ENCODE data around the gene CRIM1.

Gene CRIM1

GRCh38 chr2:36371928-36372391, 16.4 kb downstream of the CRIM1 start:
- DNase-seq = no peak

GRCh38 chr2:36373149-36373926, 17.8 kb downstream of the CRIM1 start:
- DNase-seq = no peak

GRCh38 chr2:36374585-36374984, 19.0 kb downstream of the CRIM1 start:
- DNase-seq = no peak

- DNase-seq = no peak
Measured at GRCh38 chr2:36376319-36376765, 20.8 kb downstream of the CRIM1 start.

GRCh38 chr2:36376992-36377738, 21.6 kb downstream of the CRIM1 start:
- no peak for DNase-seq

- no peak for DNase-seq
Measured at GRCh38 chr2:36379710-36380448, 24.3 kb downstream of the CRIM1 start.

GRCh38 chr2:36380624-36381481, 25.3 kb downstream of the CRIM1 start:
- DNase-seq = no peak

- DNase-seq = no peak
Measured at GRCh38 chr2:36381993-36382392, 26.4 kb downstream of the CRIM1 start.

GRCh38 chr2:36382472-36382871, 26.9 kb downstream of the CRIM1 start:
- no peak for DNase-seq

- DNase-seq = no peak
Measured at GRCh38 chr2:36383726-36384125, 28.1 kb downstream of the CRIM1 start.

- DNase-seq = no peak
Measured at GRCh38 chr2:36384454-36384853, 28.9 kb downstream of the CRIM1 start.

- DNase-seq = no peak
Measured at GRCh38 chr2:36385603-36386002, 30.0 kb downstream of the CRIM1 start.

GRCh38 chr2:36387258-36387916, 31.8 kb downstream of the CRIM1 start:
- no peak for DNase-seq

- no peak for DNase-seq
Measured at GRCh38 chr2:36388472-36388871, 32.9 kb downstream of the CRIM1 start.

- DNase-seq = no peak
Measured at GRCh38 chr2:36389091-36389564, 33.5 kb downstream of the CRIM1 start.

GRCh38 chr2:36389577-36389976, 34.0 kb downstream of the CRIM1 start:
- no peak for DNase-seq

- DNase-seq = no peak
Measured at GRCh38 chr2:36392571-36393255, 37.1 kb downstream of the CRIM1 start.

GRCh38 chr2:36393738-36394256, 38.2 kb downstream of the CRIM1 start:
- DNase-seq = no peak

- no peak for DNase-seq
Measured at GRCh38 chr2:36394804-36395203, 39.2 kb downstream of the CRIM1 start.

GRCh38 chr2:36395866-36396265, 40.3 kb downstream of the CRIM1 start:
- DNase-seq = no peak
